GM18517 (cell line): ENCODE data around the gene CREB5.

Experiments
- ATAC-seq: cut with Tn5 transposase; IDR thresholded peaks from one replicate; pipeline ENCODE4 v1.9.1; 2021; ENCODE audit warnings: mild to moderate bottlenecking, moderate library complexity; ENCODE audit not compliant: unreplicated experiment

Gene CREB5

DNA sequence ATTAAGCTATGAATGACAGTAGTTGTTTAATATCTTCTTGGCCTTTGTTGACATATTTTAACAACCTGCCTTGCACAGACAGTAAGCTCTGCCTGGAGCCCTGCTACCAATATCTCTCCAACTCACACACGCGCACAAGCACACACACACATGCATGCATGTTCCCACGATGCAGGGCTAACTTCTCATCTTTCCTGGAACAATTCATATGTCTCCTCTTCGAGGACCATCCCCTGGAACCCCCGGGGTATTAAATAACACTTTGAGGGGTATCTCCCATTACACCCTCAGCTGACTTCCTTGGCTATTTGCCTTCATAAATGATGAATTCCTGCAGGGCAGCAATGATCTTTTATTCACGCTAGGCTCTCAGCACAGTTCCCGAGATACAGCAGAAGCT lies 287.8 kb downstream of the CREB5 start:
- ATAC-seq: no peak

- ATAC-seq: no peak
Measured at GRCh38 chr7:28700790-28701203, 288.5 kb downstream of the CREB5 start.

DNA sequence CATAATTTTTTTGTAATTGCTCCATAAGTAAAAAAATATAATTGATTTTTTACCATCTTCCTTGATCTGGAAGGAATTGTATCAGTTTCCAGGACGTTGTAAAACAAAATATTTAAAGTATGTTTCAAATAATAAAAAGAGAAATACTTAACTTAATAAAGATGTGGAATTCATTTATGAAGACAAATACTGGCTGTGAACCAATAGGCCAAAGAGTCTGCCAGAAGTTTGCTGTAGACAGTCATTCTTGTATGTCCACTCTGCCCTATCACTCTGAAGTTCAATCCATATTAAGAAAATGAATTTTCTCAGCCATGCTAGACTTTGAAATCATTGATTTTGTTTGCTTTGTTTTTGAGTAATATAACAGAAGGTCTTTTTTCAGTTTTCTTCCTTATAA lies 289.4 kb downstream of the CREB5 start:
- ATAC-seq: no peak

GRCh38 chr7:28702171-28702570 lies 289.9 kb downstream of the CREB5 start:
- ATAC-seq: no peak

DNA sequence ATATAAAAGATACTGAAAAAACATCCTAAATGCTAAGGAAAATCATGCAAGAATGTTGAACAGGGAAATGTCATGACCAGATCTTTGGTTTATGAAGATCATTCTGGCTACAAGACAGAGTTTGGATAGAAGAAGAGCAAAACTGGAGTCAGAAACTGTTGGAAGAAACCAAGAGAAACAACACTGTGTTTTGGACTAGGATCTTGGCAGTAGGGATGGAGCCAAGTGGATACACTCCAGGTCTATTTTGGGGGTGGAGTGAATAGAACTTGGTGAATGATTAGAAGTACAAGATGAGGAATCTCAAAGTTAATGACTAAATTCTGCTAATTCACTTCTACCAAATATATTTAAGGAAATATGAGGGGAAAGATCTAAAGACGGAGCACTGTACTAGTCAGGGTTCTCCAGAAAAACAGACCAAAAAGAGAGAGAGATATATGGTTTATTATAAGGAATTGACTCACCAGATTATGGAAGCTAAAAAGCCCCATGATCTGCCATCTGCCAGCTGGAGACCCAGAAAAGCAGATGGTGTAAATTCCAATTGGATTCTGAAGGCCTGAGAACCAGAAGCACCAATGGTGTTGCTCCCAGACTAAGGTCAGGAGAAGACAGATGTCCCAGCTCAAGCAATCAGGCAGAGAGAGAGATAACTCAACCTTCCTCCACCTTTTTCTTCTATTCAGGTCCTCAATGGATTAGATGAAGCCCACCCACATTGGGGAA lies 290.9 kb downstream of the CREB5 start:
- no peak for ATAC-seq

GRCh38 chr7:28704706-28705105 lies 292.4 kb downstream of the CREB5 start:
- no peak for ATAC-seq

- peak; percentile 85 for ATAC-seq
Measured at GRCh38 chr7:28705350-28705749, 293.0 kb downstream of the CREB5 start.

- ATAC-seq: no peak
Measured at GRCh38 chr7:28706584-28706983, 294.3 kb downstream of the CREB5 start.

- ATAC-seq: no peak
Measured at GRCh38 chr7:28707291-28707690, 295.0 kb downstream of the CREB5 start.

- no peak for ATAC-seq
Measured at GRCh38 chr7:28708033-28708951, 296.0 kb downstream of the CREB5 start.

GRCh38 chr7:28709748-28710147 lies 297.4 kb downstream of the CREB5 start:
- no peak for ATAC-seq

GRCh38 chr7:28711114-28711513 lies 298.8 kb downstream of the CREB5 start:
- ATAC-seq: no peak

- no peak for ATAC-seq
Measured at GRCh38 chr7:28714459-28715120, 302.3 kb downstream of the CREB5 start.

- no peak for ATAC-seq
Measured at GRCh38 chr7:28717445-28718054, 305.2 kb downstream of the CREB5 start.

DNA sequence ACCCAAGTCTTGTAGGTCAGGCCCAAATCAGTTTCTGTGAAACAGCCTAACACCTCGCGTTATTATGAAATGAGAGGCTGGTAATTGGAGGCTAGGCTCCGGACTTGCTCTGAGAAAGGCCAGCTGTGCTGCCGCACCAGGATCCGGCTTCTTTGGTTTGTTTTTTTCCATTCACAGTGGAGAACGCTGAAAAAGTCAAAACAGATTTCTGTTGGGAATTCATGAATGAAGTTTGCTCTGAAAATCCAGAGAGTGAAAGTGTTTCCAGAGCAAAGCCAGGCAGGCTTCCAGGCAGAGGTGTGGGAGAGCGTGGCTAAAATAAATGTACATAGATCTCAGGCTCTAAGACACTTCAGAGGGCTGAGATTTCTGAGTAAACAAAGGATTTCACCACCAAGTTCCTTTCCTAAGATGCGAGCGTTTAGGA lies 305.8 kb downstream of the CREB5 start:
- ATAC-seq: no peak

- no peak for ATAC-seq
Measured at GRCh38 chr7:28718545-28718944, 306.2 kb downstream of the CREB5 start.

DNA sequence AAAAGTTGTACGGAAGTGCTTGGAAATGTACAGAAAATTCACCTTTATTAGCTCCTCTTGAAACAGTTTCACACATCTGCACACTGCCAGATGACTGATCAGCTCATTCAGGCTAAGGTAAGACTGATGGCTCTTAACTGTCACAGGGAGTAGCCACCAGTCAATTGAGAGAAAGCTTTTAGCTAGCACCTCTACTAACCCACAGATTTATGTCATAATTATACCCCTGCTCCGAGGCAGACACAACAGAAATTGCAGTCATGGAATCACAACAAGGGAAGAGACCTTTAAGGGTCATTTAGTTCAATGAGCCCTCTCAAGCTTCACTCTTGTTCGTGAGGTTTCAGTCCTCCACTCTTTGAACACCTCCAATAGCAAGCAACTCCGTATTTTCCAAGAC lies 310.4 kb downstream of the CREB5 start:
- no peak for ATAC-seq

GRCh38 chr7:28723336-28723735 lies 311.0 kb downstream of the CREB5 start:
- no peak for ATAC-seq

- no peak for ATAC-seq
Measured at GRCh38 chr7:28724563-28724962, 312.2 kb downstream of the CREB5 start.

GRCh38 chr7:28725045-28725642 lies 312.8 kb downstream of the CREB5 start:
- ATAC-seq: no peak

- no peak for ATAC-seq
Measured at GRCh38 chr7:28725911-28726310, 313.6 kb downstream of the CREB5 start.
